K562 (cell line): ENCODE results near the gene LRRC15. TPM values are rescaled to one million over a fixed set of nuclear protein-coding genes. Genes with fewer than 3 reads are reported as not detected.

Experiments
- ARID3B ChIP-seq: fragments of 250-450 bp; sonication (Bioruptor Pico); IDR thresholded peaks from 2 replicates; pipeline ENCODE4 v1.4.0; 2020; ENCODE audit warnings: borderline replicate concordance
- DDX20 ChIP-seq: fragments of 450-650 bp; IDR thresholded peaks from 2 replicates; pipeline ENCODE4 v1.6.1; 2016; ENCODE audit warnings: missing genetic modification characterization, low read depth, mild to moderate bottlenecking, missing compliant biosample characterization, moderate library complexity
- ETV6 ChIP-seq, 3 experiments: fragments of 150-350 bp in 1 of 3; sonication (generic) in 1 of 3; formaldehyde crosslinking in 1 of 3; IDR thresholded peaks; 2 replicates each; pipeline versions ENCODE4 v1.6.1 to v1.8.0; 2014 to 2022; ENCODE audit warnings: borderline replicate concordance in 2 of 3, low read depth in 2 of 3, antibody characterized with exemption in 1 of 3, low read length in 1 of 3, mild to moderate bottlenecking in 1 of 3, missing genetic modification reagents in 1 of 3
- GABPB1 ChIP-seq: sonication (generic); formaldehyde crosslinking; IDR thresholded peaks from 2 replicates; pipeline ENCODE4 v1.8.0; 2022; ENCODE audit warnings: mild to moderate bottlenecking, missing genetic modification reagents
- HIVEP1 ChIP-seq: fragments of 250-450 bp; sonication (Bioruptor Pico); IDR thresholded peaks from 2 replicates; pipeline ENCODE4 v1.4.0; 2020; ENCODE audit warnings: mild to moderate bottlenecking
- HMG20B ChIP-seq: fragments of 250-450 bp; sonication (Bioruptor Pico); IDR thresholded peaks from 2 replicates; pipeline ENCODE4 v1.5.0; 2021; ENCODE audit warnings: mild to moderate bottlenecking
- IRF1 ChIP-seq: sonication (generic); formaldehyde crosslinking; IDR thresholded peaks from 2 replicates; pipeline ENCODE4 v1.8.0; 2022; ENCODE audit warnings: missing genetic modification reagents, mild to moderate bottlenecking, borderline replicate concordance
- MCM3 ChIP-seq: fragments of 450-650 bp; IDR thresholded peaks from 2 replicates; pipeline ENCODE4 v1.6.1; 2016
- MCM7 ChIP-seq, 2 experiments: fragments of 450-650 bp; IDR thresholded peaks; 2 replicates each; pipeline ENCODE4 v1.6.1; 2016 to 2018
- MTA2 ChIP-seq: fragments of 450-650 bp; IDR thresholded peaks from 2 replicates; pipeline ENCODE4 v1.6.1; 2016; ENCODE audit warnings: low read depth
- SMARCA5 ChIP-seq: fragments of 450-650 bp; IDR thresholded peaks from 2 replicates; pipeline ENCODE4 v1.6.1; 2016
- ZC3H8 ChIP-seq: fragments of 450-650 bp; IDR thresholded peaks from 2 replicates; pipeline ENCODE4 v1.6.1; 2017
- ZNF197 ChIP-seq: fragments of 200-800 bp; sonication (Bioruptor generic); IDR thresholded peaks from 2 replicates; pipeline ENCODE4 v1.6.1; 2016; ENCODE audit warnings: low read depth, missing genetic modification characterization, missing compliant biosample characterization
- polyA plus RNA-seq, 8 experiments: library from polyadenylated mRNA; depleted of rRNA in 4 of 8; stranded (reverse) in 5 of 8; unstranded in 3 of 8; fragments of >200 nt; fragmentation: Nextera tagmentation in 2 of 8; fragmentation: Illumina TruSeq in 1 of 8; extraction: Ambion mirVana in 2 of 8; extraction: Trizol in 1 of 8; gene quantifications; 2 replicates each; pipeline versions ENCODE4 v1.2.1 to v1.2.3, GENCODE V29; 2011 to 2014; ENCODE audit warnings: inconsistent platforms in 1 of 8, missing spikeins in 1 of 8
- total RNA-seq, 7 experiments: library from RNA; depleted of rRNA in 6 of 7; stranded (reverse); fragments of >200 nt in 6 of 7; fragmentation: Illumina TruSeq in 2 of 7; extraction: Trizol in 2 of 7; gene quantifications; 2 replicates each; pipeline versions ENCODE4 v1.2.1 to v1.2.3, GENCODE V29; 2011 to 2021; ENCODE audit warnings: low replicate concordance in 1 of 7
- TF ChIP-seq, protein P1 (sequence below): fragments of 450-650 bp; IDR thresholded peaks from 2 replicates; pipeline ENCODE4 v1.6.1; 2017; ENCODE audit warnings: mild to moderate bottlenecking, moderate library complexity
- TF ChIP-seq, protein P2 (sequence below): fragments of 450-650 bp; formaldehyde crosslinking; IDR thresholded peaks from 2 replicates; pipeline ENCODE4 v1.4.0; 2022; ENCODE audit warnings: missing genetic modification characterization
- TF ChIP-seq, protein P3 (sequence below): fragments of 250-450 bp; sonication (Bioruptor Pico); IDR thresholded peaks from 2 replicates; pipeline ENCODE4 v1.5.0; 2021; ENCODE audit warnings: mild to moderate bottlenecking, moderate library complexity
- TF ChIP-seq, protein P4 (sequence below): fragments of 250-450 bp; sonication (Bioruptor Pico); IDR thresholded peaks from 2 replicates; pipeline ENCODE4 v1.4.0; 2020; ENCODE audit warnings: mild to moderate bottlenecking

LRRC15 gene
- total and polyA plus RNA-seq, 9 of the 15 experiments (the other 6 are each of a cell fraction or from before 2014, with no cell fraction given) = not detected

- TF ChIP-seq MTA2 (no peak), DDX20 (no peak), HIVEP1 (no peak), HMG20B (CRISPR knock-in tag) (no peak), GABPB1 (CRISPR knock-in tag) (no peak), MCM3 (peak; percentile 65; the same call in 1 of the 2 replicates), SMARCA5 (peak; percentile 96), ZNF197 (CRISPR knock-in tag) (no peak), ZC3H8 (peak; percentile 90; the same call in 1 of the 2 replicates), ETV6 (IDR thresholded peaks at IDR 0.05; ENCODE audit: borderline replicate concordance in 1 of 2, low read depth in 2 of 2, low read length in 1 of 2) (no peak), ETV6 (CRISPR knock-in tag; IDR thresholded peaks at IDR 0.05; ENCODE audit: borderline replicate concordance) (no peak), MCM7 (IDR thresholded peaks at IDR 0.05) (no peak), ARID3B (CRISPR knock-in tag) (no peak), IRF1 (CRISPR knock-in tag) (no peak)
- TF ChIP-seq, protein P1, sequence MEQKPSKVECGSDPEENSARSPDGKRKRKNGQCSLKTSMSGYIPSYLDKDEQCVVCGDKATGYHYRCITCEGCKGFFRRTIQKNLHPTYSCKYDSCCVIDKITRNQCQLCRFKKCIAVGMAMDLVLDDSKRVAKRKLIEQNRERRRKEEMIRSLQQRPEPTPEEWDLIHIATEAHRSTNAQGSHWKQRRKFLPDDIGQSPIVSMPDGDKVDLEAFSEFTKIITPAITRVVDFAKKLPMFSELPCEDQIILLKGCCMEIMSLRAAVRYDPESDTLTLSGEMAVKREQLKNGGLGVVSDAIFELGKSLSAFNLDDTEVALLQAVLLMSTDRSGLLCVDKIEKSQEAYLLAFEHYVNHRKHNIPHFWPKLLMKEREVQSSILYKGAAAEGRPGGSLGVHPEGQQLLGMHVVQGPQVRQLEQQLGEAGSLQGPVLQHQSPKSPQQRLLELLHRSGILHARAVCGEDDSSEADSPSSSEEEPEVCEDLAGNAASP = no peak
- TF ChIP-seq, protein P2, sequence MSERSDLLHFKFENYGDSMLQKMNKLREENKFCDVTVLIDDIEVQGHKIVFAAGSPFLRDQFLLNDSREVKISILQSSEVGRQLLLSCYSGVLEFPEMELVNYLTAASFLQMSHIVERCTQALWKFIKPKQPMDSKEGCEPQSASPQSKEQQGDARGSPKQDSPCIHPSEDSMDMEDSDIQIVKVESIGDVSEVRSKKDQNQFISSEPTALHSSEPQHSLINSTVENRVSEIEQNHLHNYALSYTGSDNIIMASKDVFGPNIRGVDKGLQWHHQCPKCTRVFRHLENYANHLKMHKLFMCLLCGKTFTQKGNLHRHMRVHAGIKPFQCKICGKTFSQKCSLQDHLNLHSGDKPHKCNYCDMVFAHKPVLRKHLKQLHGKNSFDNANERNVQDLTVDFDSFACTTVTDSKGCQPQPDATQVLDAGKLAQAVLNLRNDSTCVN (CRISPR knock-in tag) = peak; percentile 94
- TF ChIP-seq, protein P3, sequence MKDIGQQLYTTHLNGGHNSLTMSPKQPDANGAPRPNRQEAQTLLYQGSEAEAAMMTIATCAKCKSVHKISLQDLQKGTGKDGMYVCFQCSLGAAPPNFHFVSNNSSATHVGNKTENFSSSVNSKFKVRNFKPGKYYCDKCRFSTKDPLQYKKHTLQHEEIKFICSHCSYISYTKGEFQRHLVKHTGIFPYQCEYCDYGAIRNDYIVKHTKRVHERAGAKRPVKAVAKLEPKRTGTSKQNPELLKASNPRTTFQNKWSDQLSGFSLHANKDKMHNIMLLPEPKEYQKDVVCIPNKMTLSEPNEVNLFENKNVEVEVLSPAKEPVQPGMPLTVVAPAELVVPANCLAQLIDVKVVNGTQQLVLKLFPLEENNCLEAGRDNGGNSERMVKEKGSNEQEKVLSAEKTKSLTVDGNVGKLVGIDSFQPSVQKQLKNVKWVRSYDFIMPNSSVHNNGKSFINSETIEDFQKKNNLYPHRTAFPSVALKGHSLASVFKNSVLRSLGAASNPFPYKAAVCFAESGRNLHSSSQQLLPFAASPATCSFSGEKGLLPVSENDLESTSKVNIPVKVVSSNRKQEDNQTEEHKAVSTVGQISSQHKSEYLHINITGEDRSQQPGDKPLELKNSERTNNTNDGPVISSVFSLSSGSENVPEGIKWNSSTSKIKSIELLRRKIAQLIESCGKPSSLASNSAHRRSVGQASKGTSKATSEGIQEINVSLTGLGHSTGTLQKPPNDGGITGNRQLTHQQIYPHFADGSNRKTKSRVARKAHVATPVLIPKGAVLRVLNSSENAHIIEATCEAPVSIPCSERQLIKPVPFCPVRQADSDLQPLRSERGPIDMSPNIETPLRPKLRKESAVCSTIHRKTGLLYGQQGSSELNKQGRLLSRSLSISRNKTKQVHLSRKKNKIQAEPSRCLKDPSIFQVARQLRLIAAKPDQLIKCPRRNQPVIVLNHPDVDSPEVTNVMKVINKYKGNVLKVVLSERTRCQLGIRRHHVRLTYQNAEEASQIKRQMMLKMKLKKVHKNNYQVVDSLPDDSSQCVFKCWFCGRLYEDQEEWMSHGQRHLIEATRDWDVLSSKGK = no peak
- TF ChIP-seq, protein P4, sequence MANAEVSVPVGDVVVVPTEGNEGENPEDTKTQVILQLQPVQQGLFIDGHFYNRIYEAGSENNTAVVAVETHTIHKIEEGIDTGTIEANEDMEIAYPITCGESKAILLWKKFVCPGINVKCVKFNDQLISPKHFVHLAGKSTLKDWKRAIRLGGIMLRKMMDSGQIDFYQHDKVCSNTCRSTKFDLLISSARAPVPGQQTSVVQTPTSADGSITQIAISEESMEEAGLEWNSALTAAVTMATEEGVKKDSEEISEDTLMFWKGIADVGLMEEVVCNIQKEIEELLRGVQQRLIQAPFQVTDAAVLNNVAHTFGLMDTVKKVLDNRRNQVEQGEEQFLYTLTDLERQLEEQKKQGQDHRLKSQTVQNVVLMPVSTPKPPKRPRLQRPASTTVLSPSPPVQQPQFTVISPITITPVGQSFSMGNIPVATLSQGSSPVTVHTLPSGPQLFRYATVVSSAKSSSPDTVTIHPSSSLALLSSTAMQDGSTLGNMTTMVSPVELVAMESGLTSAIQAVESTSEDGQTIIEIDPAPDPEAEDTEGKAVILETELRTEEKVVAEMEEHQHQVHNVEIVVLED (CRISPR knock-in tag) = no peak
Observed at GRCh38 chr3:194326192-194326967, 43.2 kb downstream of the LRRC15 start (continued).
